IMR-90 (cell line): Measurements from ENCODE around the gene KMT2D. TPM values are rescaled to one million over a fixed set of nuclear protein-coding genes. Genes with fewer than 3 reads are reported as not detected.

ENCODE experiments used
- ATAC-seq: fragments of 200-7000 bp; cut with Tn5 transposase; 2 replicates; pipeline ENCODE4 v1.9.1; 2020; ENCODE audit warnings: low read depth, mild to moderate bottlenecking, moderate library complexity
- BruUV-seq: library from RNA; stranded (reverse); fragments of 400-500 nt; replicated peaks from 2 replicates; lab custom pipeline; 2021; lab: Mats Ljungman, UMichigan
- CTCF ChIA-PET: fragments of 300-600 bp; formaldehyde crosslinking; extraction: SDS; loops from one replicate; lab custom pipeline; 2021; ENCODE audit warnings: antibody characterized with exemption; lab: Yijun Ruan, JAX
- POLR2A ChIA-PET: fragments of 300-600 bp; sonication (Branson Sonifier 250); formaldehyde crosslinking; loops from one replicate; lab custom pipeline; 2022; ENCODE audit warnings: antibody characterized with exemption; ENCODE audit not compliant: unreplicated experiment; lab: Charles Lee
- DNase-seq: peaks from one replicate; pipeline ENCODE4 v3.0.0; 2013
- H2AFZ ChIP-seq: replicated peaks from 2 replicates; pipeline ENCODE3; 2013; ENCODE audit warnings: low read length, mild to moderate bottlenecking; ENCODE audit not compliant: poor library complexity
- H2AK5ac ChIP-seq: 2 replicates; pipeline ENCODE4 v1.6.1; 2013; ENCODE audit warnings: low read depth, low read length, inconsistent platforms
- H2AK9ac ChIP-seq: replicated peaks from 2 replicates; pipeline ENCODE3; 2013; ENCODE audit warnings: mild to moderate bottlenecking, low read depth, low read length, moderate library complexity; ENCODE audit not compliant: poor library complexity
- H2BK120ac ChIP-seq: 2 replicates; pipeline ENCODE4 v1.6.1; 2013; ENCODE audit warnings: low read depth, low read length, inconsistent platforms
- H2BK15ac ChIP-seq: 3 replicates; pipeline ENCODE4 v1.6.1; 2013; ENCODE audit warnings: low read depth, low read length, inconsistent platforms
- H2BK20ac ChIP-seq: 2 replicates; pipeline ENCODE4 v1.6.1; 2013; ENCODE audit warnings: low read depth, mild to moderate bottlenecking, inconsistent platforms, low read length, moderate library complexity
- H2BK5ac ChIP-seq: 2 replicates; pipeline ENCODE4 v1.6.1; 2013; ENCODE audit warnings: mild to moderate bottlenecking, low read depth, low read length, inconsistent platforms; ENCODE audit not compliant: poor library complexity, severe bottlenecking
- H3K14ac ChIP-seq: replicated peaks from 2 replicates; pipeline ENCODE4 v1.6.1; 2013; ENCODE audit warnings: low read depth, low read length, inconsistent platforms
- H3K18ac ChIP-seq: 2 replicates; pipeline ENCODE4 v1.6.1; 2013; ENCODE audit warnings: low read depth, low read length, control low read depth
- H3K23ac ChIP-seq: 2 replicates; pipeline ENCODE4 v1.6.1; 2013; ENCODE audit warnings: low read depth, low read length, inconsistent platforms
- H3K27ac ChIP-seq: 2 replicates; pipeline ENCODE4 v1.5.1; 2013; ENCODE audit warnings: mild to moderate bottlenecking, control low read depth, low read length; ENCODE audit not compliant: insufficient read depth
- H3K27me3 ChIP-seq: 2 replicates; pipeline ENCODE4 v1.6.1; 2013; ENCODE audit warnings: low read length; ENCODE audit not compliant: control insufficient read depth, insufficient read depth
- H3K36me3 ChIP-seq: 2 replicates; pipeline ENCODE4 v1.6.1; 2013; ENCODE audit warnings: low read length, mixed read lengths; ENCODE audit not compliant: control insufficient read depth, insufficient read depth
- H3K4ac ChIP-seq: 2 replicates; pipeline ENCODE4 v1.6.1; 2013; ENCODE audit warnings: low read depth, low read length, inconsistent platforms
- H3K4me1 ChIP-seq: 2 replicates; pipeline ENCODE4 v1.6.1; 2013; ENCODE audit warnings: low read length, mixed read lengths; ENCODE audit not compliant: control insufficient read depth, insufficient read depth
- H3K4me2 ChIP-seq: 2 replicates; pipeline ENCODE4 v1.6.1; 2013; ENCODE audit warnings: low read depth, mild to moderate bottlenecking, control low read depth, low read length, moderate library complexity
- H3K4me3 ChIP-seq: 2 replicates; pipeline ENCODE4 v1.5.1; 2013; ENCODE audit warnings: low read depth, mild to moderate bottlenecking, control low read depth, low read length, moderate library complexity; ENCODE audit not compliant: insufficient read depth
- H3K56ac ChIP-seq: 2 replicates; pipeline ENCODE4 v1.6.1; 2013; ENCODE audit warnings: low read length, inconsistent platforms; ENCODE audit not compliant: insufficient read depth; ENCODE audit errors: extremely low read depth
- H3K79me1 ChIP-seq, 2 experiments: 2 replicates each; pipeline ENCODE4 v1.6.1; 2013; ENCODE audit warnings: low read length in 2 of 2, inconsistent platforms in 1 of 2, low read depth in 1 of 2
- H3K9ac ChIP-seq: 2 replicates; pipeline ENCODE4 v1.6.1; 2013; ENCODE audit warnings: low read depth, low read length, control low read depth
- H3K9me1 ChIP-seq: 2 replicates; pipeline ENCODE4 v1.6.1; 2013; ENCODE audit warnings: low read length, inconsistent platforms; ENCODE audit not compliant: insufficient read depth
- H3K9me3 ChIP-seq: 2 replicates; pipeline ENCODE4 v1.6.1; 2013; ENCODE audit warnings: low read length; ENCODE audit not compliant: control insufficient read depth, insufficient read depth
- H4K20me1 ChIP-seq: 2 replicates; pipeline ENCODE4 v1.6.1; 2013; ENCODE audit warnings: low read length, inconsistent platforms; ENCODE audit not compliant: insufficient read depth
- H4K5ac ChIP-seq: 2 replicates; pipeline ENCODE4 v1.6.1; 2013; ENCODE audit warnings: mild to moderate bottlenecking, low read depth, low read length, control low read depth
- H4K8ac ChIP-seq, 2 experiments: 2 replicates each; pipeline ENCODE4 v1.6.1; 2013; ENCODE audit warnings: low read depth in 2 of 2, low read length in 2 of 2, control low read depth in 1 of 2, inconsistent platforms in 1 of 2
- H4K91ac ChIP-seq: 2 replicates; pipeline ENCODE4 v1.6.1; 2013; ENCODE audit warnings: low read depth, low read length, inconsistent platforms; ENCODE audit not compliant: insufficient read depth
- CEBPB ChIP-seq: IDR thresholded peaks from 2 replicates; pipeline ENCODE4 v1.6.1; 2012; ENCODE audit warnings: low read depth, low read length, improper control_type of control experiment
- CTCF ChIP-seq: conservative IDR thresholded peaks from 2 replicates; pipeline ENCODE4 v1.5.1; 2012; ENCODE audit warnings: mild to moderate bottlenecking, low read depth, low read length, improper control_type of control experiment
- MXI1 ChIP-seq: IDR thresholded peaks from 2 replicates; pipeline ENCODE4 v1.6.1; 2012; ENCODE audit warnings: low read depth, mild to moderate bottlenecking, low read length, moderate library complexity, borderline replicate concordance
- NFE2L2 ChIP-seq: fragments of 150-350 bp; IDR thresholded peaks from 2 replicates; pipeline ENCODE4 v1.6.1; 2016; ENCODE audit warnings: low read depth, mild to moderate bottlenecking, low read length
- POLR2A ChIP-seq: IDR thresholded peaks from 2 replicates; pipeline ENCODE4 v1.6.1; 2012; ENCODE audit warnings: mild to moderate bottlenecking, low read depth, low read length
- RAD21 ChIP-seq: IDR thresholded peaks from 2 replicates; pipeline ENCODE4 v1.6.1; 2012; ENCODE audit warnings: low read length, improper control_type of control experiment
- RCOR1 ChIP-seq: IDR thresholded peaks from 2 replicates; pipeline ENCODE4 v1.6.1; 2012; ENCODE audit warnings: mild to moderate bottlenecking, low read length, improper control_type of control experiment; ENCODE audit not compliant: insufficient replicate concordance
- RFX5 ChIP-seq: IDR thresholded peaks from 2 replicates; pipeline ENCODE4 v1.8.0; 2012; ENCODE audit warnings: low read depth, mild to moderate bottlenecking, low read length, moderate library complexity
- SMC3 ChIP-seq: fragments of 150-350 bp; IDR thresholded peaks from 2 replicates; pipeline ENCODE4 v1.6.1; 2016; ENCODE audit warnings: low read depth, mild to moderate bottlenecking, antibody characterized with exemption, low read length, moderate library complexity
- USF2 ChIP-seq: fragments of 150-350 bp; IDR thresholded peaks from 2 replicates; pipeline ENCODE4 v1.6.1; 2017; ENCODE audit warnings: mild to moderate bottlenecking, antibody characterized with exemption, low read length, low read depth
- WGBS, 2 experiments: methylation state at CpG; one replicate each; pipeline versions ENCODE4 v1.1.5 to v1.1.7; 2013; ENCODE audit warnings: missing lambda C conversion rate in 2 of 2; ENCODE audit not compliant: insufficient read length in 1 of 2; ENCODE audit errors: extremely low coverage in 2 of 2; 5-methylcytosine and 5-hydroxymethylcytosine counted together
- dilution Hi-C: fragments of 300-500 bp; cut with HindIII; formaldehyde crosslinking; loops from one replicate; pipeline ENCODE4 v1.14.3; 2018; ENCODE audit warnings: low sequenced_read_pairs; ENCODE audit not compliant: unreplicated experiment
- in situ Hi-C: fragments of 300-500 bp; cut with MboI; formaldehyde crosslinking; loops from 3 replicates; pipeline ENCODE4 v1.14.3; 2019; ENCODE audit warnings: low sequenced_read_pairs, inconsistent platforms, mixed read lengths
- intact Hi-C: fragments of 100-400 bp; cut with micrococcal nuclease; formaldehyde crosslinking; loops from 2 replicates; pipeline ENCODE4 v1.10.0; 2022
- polyA plus RNA-seq, 3 experiments: library from polyadenylated mRNA; depleted of rRNA; stranded (reverse); fragments of >200 nt; gene quantifications; 2 replicates each; pipeline ENCODE4 v1.2.3, GENCODE V29; 2012; ENCODE audit warnings: low replicate concordance in 1 of 3
- total RNA-seq: library from RNA; depleted of rRNA; stranded (reverse); fragments of >200 nt; gene quantifications from 2 replicates; pipeline ENCODE4 v1.2.3, GENCODE V29; 2012

The KMT2D gene
- total and polyA plus RNA-seq, 2 of the 4 experiments (the other 2 are of a cell fraction) = 6.6 to 25.2 TPM

DNA sequence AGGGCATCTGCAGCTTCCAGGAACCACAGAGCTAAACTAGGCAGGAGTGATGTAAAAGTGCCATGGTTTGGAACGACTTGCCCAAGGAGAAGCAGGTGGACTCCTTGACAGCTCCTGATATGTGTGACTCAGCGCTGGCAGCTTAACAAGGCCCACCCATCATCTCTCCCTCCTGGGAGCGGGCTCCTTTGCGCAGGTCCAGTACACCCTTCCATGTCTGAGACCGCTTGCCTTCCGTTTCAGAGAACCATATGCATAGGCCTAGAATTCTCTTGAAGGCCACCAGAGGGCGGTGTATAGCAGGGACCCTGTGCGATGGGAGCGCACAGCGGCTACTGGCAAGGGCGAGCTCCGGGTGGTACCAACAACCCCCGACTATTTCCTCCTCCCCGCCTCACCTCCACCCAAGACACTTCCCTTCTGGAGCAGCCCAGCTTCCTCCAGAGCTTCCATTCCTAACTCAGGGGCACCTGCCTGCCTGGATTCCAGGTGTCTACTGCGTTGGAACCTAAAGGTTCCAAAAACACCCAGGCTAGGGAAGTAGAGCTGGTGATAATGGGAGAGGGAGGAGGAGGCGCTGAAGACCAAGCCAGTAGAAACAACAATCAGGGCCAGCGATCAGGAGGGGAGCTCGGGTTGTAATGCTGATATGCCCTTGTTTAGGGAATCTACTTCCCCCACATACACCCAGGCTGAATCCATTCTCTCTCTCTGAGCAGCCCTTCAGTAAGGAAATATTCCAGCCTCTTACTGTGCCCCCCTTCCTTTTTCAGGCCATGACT, 27.7 kb upstream of the KMT2D start (continued):
- TF ChIP-seq USF2 = no peak
- TF ChIP-seq POLR2A = no peak

DNA sequence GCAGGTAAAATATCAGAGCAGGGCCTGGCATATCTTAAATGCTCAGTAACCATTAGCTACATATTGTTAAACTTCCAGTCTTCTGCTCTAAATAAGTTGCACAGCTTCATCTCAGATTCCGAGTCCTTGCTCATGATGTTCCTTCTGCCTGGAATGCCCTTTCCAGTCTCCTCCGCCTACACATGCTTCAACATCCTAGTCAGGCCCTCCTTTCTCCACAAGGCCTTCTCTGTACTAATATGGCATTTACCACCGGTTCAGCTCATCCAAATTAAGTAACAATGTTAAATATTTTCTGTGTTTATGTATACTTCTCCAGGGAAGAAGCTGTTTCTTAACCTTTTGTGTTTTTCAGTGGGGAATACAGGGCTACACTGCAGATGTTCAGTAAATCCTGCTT, 25.5 kb upstream of the KMT2D start:
- ATAC-seq = peak; percentile 50
- Histone ChIP-seq H2BK15ac (no peak overlapping the region), H4K5ac (no peak overlapping the region), H2BK120ac (no peak overlapping the region), H3K4ac (no peak overlapping the region), H3K9ac (no peak overlapping the region), H3K56ac (no peak overlapping the region), H4K8ac (0 out of 4 replicates have a peak overlapping the region, but pooled peaks have one; percentile 8 to 31), H3K36me3 (no peaks in the 10 kb centered on the region), H3K9me1 (peaks cover 2% of the 10 kb centered on the region; the same call in 1 of the 2 replicates), H2AFZ (no peak overlapping the region), H3K9me3 (no peaks in the 10 kb centered on the region), H3K4me1 (peaks cover 4% of the 10 kb centered on the region; the same call in 1 of the 2 replicates), H3K27me3 (peaks cover 15% of the 10 kb centered on the region), H3K14ac (no peak overlapping the region), H3K18ac (peak overlapping the region; percentile 70; the same call in 1 of the 2 replicates), H4K91ac (no peak overlapping the region), H3K4me3 (no peak overlapping the region), H2BK20ac (no peak overlapping the region), H2AK9ac (no peak overlapping the region), H3K27ac (no peak overlapping the region), H2BK5ac (peak overlapping the region; percentile 6), H4K20me1 (no peaks in the 10 kb centered on the region; the same call in 1 of the 2 replicates), H3K4me2 (no peak overlapping the region), H3K79me1 (0 out of 4 replicates have a peak, but pooled peaks cover 0 to 3% of the 10 kb centered on the region in 2 experiments), H2AK5ac (no peak overlapping the region), H3K23ac (no peak overlapping the region)
- TF ChIP-seq POLR2A = no peak
- no peak for TF ChIP-seq RAD21
- TF ChIP-seq SMC3 = no peak
- TF ChIP-seq USF2 = no peak
- TF ChIP-seq NFE2L2 = no peak
- no peak for TF ChIP-seq CTCF
- TF ChIP-seq RFX5 = no peak
- TF ChIP-seq CEBPB = no peak
- no peak for TF ChIP-seq RCOR1
- no peak for TF ChIP-seq MXI1
- ChIA-PET CTCF (interaction anchor here (1.1 to 3.7 kb wide), 2 partner anchors 16 to 33 kb away, joined by 3 to 16 read pairs; partner anchors contain the start of gene RHEBL1), POLR2A (no interaction called here)
- in situ Hi-C loops = no loop called here
- intact Hi-C loops = loop anchor here (10.0 kb wide), 1 partner anchor 99 kb away; the partner anchor contains the start of gene TUBA1A
- BruUV-seq = no TSS peak
- DNase-seq = peak; percentile 76
- no CpG with 5 or more reads among the region's 3 CpGs for WGBS, 2 experiments
- dilution Hi-C loops = no loop called here
